Activated naive CD4-positive, alpha-beta T cell treated with anti-CD3 and anti-CD28 coated beads for 36 hours (primary cell): ENCODE data around the gene FLAD1. TPM values are rescaled to one million over a fixed set of nuclear protein-coding genes. Genes with fewer than 3 reads are reported as not detected.

Experiments used
- CTCF ChIA-PET: fragments of 350-600 bp; sonication (Branson Sonifier 250); formaldehyde crosslinking; loops from one replicate; lab custom pipeline; 2021; ENCODE audit warnings: antibody characterized with exemption; lab: Charles Lee
- DNase-seq: peaks from one replicate; pipeline ENCODE4 v3.0.0-alpha.2; 2020
- H3K27ac Mint-ChIP-seq: one replicate; pipeline ENCODE4 v1.8.0; 2021; ENCODE audit warnings: mild to moderate bottlenecking, mixed read lengths
- H3K27me3 Mint-ChIP-seq: one replicate; pipeline ENCODE4 v1.8.0; 2021; ENCODE audit warnings: low read depth, mixed read lengths
- H3K36me3 Mint-ChIP-seq: one replicate; pipeline ENCODE4 v1.8.0; 2021; ENCODE audit warnings: low read depth, mixed read lengths
- H3K4me1 Mint-ChIP-seq: one replicate; pipeline ENCODE4 v1.8.0; 2021; ENCODE audit warnings: low read depth, mixed read lengths
- H3K4me3 Mint-ChIP-seq: one replicate; pipeline ENCODE4 v1.8.0; 2021; ENCODE audit warnings: mild to moderate bottlenecking, moderate library complexity, mixed read lengths
- H3K9me3 Mint-ChIP-seq: one replicate; pipeline ENCODE4 v1.8.0; 2021; ENCODE audit warnings: mixed read lengths
- intact Hi-C: fragments of 100-400 bp; cut with micrococcal nuclease; formaldehyde crosslinking; loops from one replicate; pipeline ENCODE4 v1.15.1; 2023
- total RNA-seq, 2 experiments: library from RNA; stranded (reverse); gene quantifications; one replicate each; pipeline ENCODE4 v1.2.3, GENCODE V29; 2021

The FLAD1 gene
- total RNA-seq, 2 experiments from 2014 or later, result 27.2 to 30.0 TPM

DNA sequence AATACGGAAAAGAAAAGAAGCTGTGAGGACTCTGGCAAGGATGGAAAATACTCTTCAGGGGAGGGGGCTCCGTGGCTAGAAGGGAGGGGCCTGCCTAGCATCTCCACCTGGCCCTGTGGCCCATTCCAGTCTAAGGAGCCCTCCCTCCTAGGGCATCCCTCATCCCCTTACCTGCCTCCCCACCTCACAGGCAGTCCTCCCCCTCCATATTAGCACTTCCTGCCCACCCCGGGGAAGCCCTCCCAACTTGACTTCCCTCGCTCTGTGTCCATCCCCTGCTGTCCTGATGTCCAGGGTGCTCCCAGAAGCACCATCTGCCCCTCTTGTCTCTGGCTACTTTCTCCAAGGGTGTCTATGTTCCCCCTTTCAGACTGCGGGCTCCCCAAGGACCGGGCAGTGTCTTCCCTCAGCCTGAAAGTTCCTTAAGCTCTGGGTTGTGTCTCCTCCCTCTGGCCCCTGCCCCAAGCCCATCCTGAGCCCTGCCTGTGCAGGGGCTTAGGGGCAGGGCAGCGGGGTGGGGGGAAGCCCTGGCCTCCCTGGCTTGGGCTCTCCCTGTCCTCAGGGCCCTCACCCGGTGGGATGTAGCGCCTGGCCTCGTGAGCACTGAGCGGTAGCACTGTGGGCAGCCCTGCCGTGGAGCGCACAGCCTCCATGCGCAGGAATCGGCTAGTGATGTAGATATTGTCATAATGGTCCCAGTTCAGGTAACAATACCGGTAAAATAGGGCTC, 46.5 kb downstream of the FLAD1 start:
- Mint-ChIP-seq H3K9me3 (no peaks in the 10 kb centered on the region), H3K36me3 (no peaks in the 10 kb centered on the region), H3K27ac (no peak overlapping the region), H3K4me3 (no peak overlapping the region), H3K27me3 (no peaks in the 10 kb centered on the region), H3K4me1 (no peaks in the 10 kb centered on the region)
- DNase-seq, result no peak
- CTCF ChIA-PET, result interaction anchor here (1.5 kb wide), 1 partner anchor 21 kb away, joined by 3 read pairs; the partner anchor contains the start of gene ADAM15
- intact Hi-C loops, result no loop called here

DNA sequence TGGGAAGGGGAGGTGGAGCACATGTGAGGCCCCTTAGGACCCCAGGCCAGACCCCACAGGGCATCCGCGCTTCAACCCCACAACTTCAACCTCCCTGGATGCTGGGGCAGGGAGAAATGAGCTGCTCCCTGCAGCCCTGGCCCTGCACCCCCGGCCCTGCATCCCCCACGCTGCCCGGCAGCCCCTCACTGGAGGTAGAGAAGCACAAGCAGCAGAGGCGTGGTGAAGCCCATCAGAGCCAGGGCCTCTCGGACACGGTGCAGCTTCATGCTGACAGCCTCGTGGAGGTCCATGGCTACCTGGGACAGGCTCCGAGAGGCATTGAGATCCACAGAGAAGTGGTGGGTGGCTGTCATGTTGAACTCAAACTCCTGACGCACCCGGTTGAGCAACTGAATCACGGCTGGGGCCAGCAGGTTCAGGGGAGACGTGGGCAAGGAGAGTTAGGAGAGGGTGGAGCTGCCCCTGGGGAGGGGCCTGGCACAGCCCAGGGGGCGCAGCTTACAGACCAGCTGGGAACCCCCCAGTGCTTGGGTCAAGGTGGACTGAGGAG, 47.2 kb downstream of the FLAD1 start:
- no peaks in the 10 kb centered on the region for H3K9me3 Mint-ChIP-seq
- intact Hi-C loops, result no loop called here
- no peaks in the 10 kb centered on the region for H3K36me3 Mint-ChIP-seq
- H3K27ac Mint-ChIP-seq, result no peak overlapping the region
- no peaks in the 10 kb centered on the region for H3K4me1 Mint-ChIP-seq
- no peaks in the 10 kb centered on the region for H3K27me3 Mint-ChIP-seq
- CTCF ChIA-PET, result no interaction called here
- no peak for DNase-seq
- no peak overlapping the region for H3K4me3 Mint-ChIP-seq

DNA sequence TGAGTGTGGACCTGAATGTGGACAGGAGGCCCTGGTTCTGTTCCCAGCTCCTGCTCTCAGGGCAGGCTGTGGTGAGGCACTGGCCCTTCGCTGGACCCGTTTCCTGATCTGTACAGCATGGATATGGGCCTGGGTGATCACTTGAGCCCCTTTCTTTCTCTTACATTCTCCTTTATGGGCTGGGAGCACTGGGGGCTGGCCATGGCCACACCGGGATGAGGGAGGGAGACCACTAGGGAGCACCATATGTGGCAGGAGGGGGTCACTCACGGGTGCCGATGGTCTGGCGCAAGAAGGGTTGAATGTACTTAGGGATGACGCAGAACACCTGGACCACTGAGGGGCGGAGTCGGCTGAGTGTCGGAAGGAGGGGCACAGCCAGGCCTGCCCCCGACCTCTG, 47.8 kb downstream of the FLAD1 start:
- CTCF ChIA-PET, result interaction anchor here (0.6 kb wide), 1 partner anchor 14 kb away, joined by 3 read pairs; no protein-coding TSS in a partner anchor
- no peaks in the 10 kb centered on the region for H3K36me3 Mint-ChIP-seq
- DNase-seq, result no peak
- H3K27me3 Mint-ChIP-seq, result no peaks in the 10 kb centered on the region
- intact Hi-C loops, result no loop called here
- no peaks in the 10 kb centered on the region for H3K9me3 Mint-ChIP-seq
- H3K27ac Mint-ChIP-seq, result no peak overlapping the region
- no peaks in the 10 kb centered on the region for H3K4me1 Mint-ChIP-seq
- no peak overlapping the region for H3K4me3 Mint-ChIP-seq

DNA sequence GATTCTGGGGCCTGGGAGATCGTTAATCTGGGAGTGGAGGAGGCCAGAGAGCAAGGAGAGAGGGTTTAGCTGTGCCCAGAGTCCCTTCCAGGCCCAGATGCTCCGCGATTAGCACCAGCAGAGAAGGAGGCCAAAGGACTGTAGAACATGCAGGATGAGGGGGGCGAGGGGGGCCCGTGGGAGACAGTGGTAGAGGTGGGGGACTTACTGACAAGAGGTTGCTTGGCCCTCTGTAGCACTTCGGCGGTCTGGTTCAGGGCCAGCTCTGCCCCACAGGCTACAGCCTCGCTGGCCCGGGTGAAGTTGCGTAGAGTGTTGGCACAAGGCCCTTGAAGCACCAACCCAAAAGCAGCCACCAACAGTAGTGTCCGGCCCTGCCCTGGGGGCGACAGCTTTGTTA, 49.7 kb downstream of the FLAD1 start:
- Mint-ChIP-seq H3K27me3 (no peaks in the 10 kb centered on the region), H3K9me3 (no peaks in the 10 kb centered on the region), H3K27ac (no peak overlapping the region), H3K4me1 (no peaks in the 10 kb centered on the region), H3K36me3 (no peaks in the 10 kb centered on the region), H3K4me3 (no peak overlapping the region)
- intact Hi-C loops, result no loop called here
- DNase-seq, result no peak
- CTCF ChIA-PET, result interaction anchor here (1.8 kb wide), 1 partner anchor 29 kb away, joined by 5 read pairs; no protein-coding TSS in a partner anchor

DNA sequence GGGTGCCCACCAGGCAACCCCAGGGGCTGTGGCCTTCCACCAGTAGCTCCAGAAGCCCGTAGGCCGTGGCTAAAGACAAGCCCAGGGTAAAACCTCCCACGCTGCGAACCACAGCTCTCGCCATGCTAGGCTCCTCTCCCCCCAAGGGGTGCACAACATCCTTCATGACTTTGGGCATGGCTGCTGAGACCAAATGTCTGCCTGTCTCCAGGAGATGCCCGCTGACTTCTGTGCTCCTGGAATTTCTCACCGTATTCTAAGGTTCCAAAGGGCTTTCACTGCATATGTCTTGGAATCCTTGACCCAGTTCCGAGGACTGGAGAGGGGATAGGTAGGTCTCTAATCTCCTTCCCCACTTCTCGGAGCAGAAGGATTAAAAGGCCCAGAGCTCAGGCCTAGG, 50.4 kb downstream of the FLAD1 start, which contains the start of the genes DCST1 and DCST2:
DCST1 (plus strand) TSS at position 301 of the 400 bp plus-strand sequence. CDS start 213 bp downstream, outside the sequence.
DCST2 (minus strand) TSS at position 258 of the 400 bp plus-strand sequence; CDS start at position 178, 80 bp downstream.
- CTCF ChIA-PET, result interaction anchor here (1.8 kb wide), 1 partner anchor 28 kb away, joined by 5 read pairs; no protein-coding TSS in a partner anchor
- no peaks in the 10 kb centered on the region for H3K9me3 Mint-ChIP-seq

DNA sequence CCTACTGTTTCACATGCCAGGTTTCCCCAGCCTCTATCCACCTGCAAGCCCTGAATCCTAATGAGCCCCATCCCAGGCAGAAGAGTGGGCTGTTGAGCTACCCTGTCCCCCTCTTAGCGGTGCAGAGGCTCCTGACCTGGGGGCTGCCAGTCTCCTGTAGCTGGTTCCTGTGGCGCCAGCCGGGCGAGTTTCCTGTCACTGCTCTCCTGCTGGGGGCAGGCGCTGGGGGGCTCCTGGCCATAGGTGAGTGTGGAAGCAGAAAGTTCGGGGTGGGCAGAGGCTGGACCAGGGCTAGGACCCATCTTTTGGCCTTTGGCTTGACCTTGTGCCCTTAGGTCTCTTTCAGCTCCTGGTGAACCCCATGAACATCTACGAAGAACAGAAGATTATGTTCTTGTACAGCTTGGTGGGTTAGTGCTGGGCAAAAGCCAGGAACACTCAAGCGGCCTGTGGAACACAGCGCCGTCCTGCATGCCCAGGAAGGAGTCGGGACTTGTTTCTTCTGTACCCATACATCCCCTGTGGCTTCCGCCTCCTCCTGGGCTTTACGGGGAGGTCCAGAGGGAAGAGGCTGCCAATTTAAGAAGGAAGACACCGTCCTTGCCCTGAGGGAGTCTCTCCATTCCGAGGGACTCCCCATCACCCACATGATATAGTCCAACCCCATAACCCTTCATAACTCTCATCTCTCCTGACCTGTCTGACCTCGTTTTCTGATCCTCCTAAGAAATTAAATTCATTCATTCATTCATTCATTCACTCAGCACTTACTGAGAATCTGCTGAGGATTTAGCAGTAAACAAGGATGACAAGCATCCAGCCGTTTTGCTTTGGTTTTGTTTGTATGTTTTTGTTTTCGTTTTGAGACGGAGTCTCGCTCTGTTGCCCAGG, 51.4 kb downstream of the FLAD1 start:
- intact Hi-C loops, result no loop called here
- CTCF ChIA-PET, result interaction anchor here (0.9 to 1.1 kb wide), 3 partner anchors 10 to 139 kb away, joined by 3 to 4 read pairs (median 3); partner anchors contain the start of genes ADAM15 and KRTCAP2
- DNase-seq, result no peak
- H3K36me3 Mint-ChIP-seq, result no peaks in the 10 kb centered on the region
- H3K4me1 Mint-ChIP-seq, result no peaks in the 10 kb centered on the region
- no peak overlapping the region for H3K27ac Mint-ChIP-seq
- H3K4me3 Mint-ChIP-seq, result no peak overlapping the region
- no peaks in the 10 kb centered on the region for H3K9me3 Mint-ChIP-seq
- H3K27me3 Mint-ChIP-seq, result no peaks in the 10 kb centered on the region

More for the DNA sequence above, 50.4 kb downstream of the FLAD1 start, which contains the start of the genes DCST1 and DCST2:
- Mint-ChIP-seq H3K4me1 (no peaks in the 10 kb centered on the region), H3K4me3 (no peak within 1 kb of the TSS), H3K36me3 (no peaks in the 10 kb centered on the region), H3K27ac (no peak within 1 kb of the TSS), H3K27me3 (no peaks in the 10 kb centered on the region)
- no peak for DNase-seq
- intact Hi-C loops, result no loop called here

DNA sequence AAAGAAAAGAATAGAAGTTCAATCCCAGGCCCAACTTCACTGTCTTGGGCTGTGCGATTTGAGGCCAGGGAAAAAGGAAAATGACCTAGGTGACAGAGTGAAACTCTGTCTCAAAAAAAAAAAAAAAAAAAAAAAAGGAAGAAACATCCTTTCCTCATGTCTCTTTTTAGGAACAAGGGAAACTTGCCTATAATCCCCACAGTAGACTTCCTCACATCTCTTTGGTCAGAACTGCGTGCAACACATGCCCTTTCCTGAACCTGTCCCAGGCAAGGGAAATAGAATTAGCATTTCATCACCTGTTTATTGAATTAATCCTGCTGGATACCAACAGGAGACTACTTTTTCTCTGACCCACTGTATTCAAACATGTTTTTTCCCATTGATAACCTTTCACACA, 52.8 kb downstream of the FLAD1 start:
- no peak for DNase-seq
- CTCF ChIA-PET, result interaction anchor here (1.1 kb wide), 1 partner anchor 9 kb away, joined by 4 read pairs; no protein-coding TSS in a partner anchor
- no peaks in the 10 kb centered on the region for H3K4me1 Mint-ChIP-seq
- no peaks in the 10 kb centered on the region for H3K9me3 Mint-ChIP-seq
- no peaks in the 10 kb centered on the region for H3K27me3 Mint-ChIP-seq
- H3K36me3 Mint-ChIP-seq, result no peaks in the 10 kb centered on the region
- H3K4me3 Mint-ChIP-seq, result no peak overlapping the region
- H3K27ac Mint-ChIP-seq, result no peak overlapping the region
- intact Hi-C loops, result no loop called here

DNA sequence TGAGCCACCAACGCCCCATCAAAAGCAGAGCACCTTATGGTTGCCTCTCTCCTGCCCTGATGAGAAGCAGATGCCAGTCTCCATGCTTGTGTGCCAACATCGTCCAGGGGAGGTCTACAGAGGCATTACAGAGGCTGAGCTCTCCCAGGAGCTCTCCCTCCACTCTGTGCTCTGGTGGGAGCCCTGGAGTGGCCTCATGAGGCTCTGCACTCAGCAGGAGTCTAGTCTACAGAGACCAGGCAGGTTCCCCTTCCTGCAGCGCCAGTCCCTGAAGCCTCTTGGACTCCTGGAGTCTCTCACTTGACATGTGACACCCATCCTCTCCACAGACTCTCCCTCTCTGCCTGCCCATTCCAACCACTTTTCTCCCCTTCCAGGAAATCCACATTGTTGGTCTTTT, 53.9 kb downstream of the FLAD1 start:
- no peak for DNase-seq
- no peaks in the 10 kb centered on the region for H3K27me3 Mint-ChIP-seq
- H3K4me3 Mint-ChIP-seq, result no peak overlapping the region
- intact Hi-C loops, result no loop called here
- CTCF ChIA-PET, result no interaction called here
- H3K36me3 Mint-ChIP-seq, result no peaks in the 10 kb centered on the region
- no peaks in the 10 kb centered on the region for H3K4me1 Mint-ChIP-seq
- no peaks in the 10 kb centered on the region for H3K9me3 Mint-ChIP-seq
- H3K27ac Mint-ChIP-seq, result no peak overlapping the region

DNA sequence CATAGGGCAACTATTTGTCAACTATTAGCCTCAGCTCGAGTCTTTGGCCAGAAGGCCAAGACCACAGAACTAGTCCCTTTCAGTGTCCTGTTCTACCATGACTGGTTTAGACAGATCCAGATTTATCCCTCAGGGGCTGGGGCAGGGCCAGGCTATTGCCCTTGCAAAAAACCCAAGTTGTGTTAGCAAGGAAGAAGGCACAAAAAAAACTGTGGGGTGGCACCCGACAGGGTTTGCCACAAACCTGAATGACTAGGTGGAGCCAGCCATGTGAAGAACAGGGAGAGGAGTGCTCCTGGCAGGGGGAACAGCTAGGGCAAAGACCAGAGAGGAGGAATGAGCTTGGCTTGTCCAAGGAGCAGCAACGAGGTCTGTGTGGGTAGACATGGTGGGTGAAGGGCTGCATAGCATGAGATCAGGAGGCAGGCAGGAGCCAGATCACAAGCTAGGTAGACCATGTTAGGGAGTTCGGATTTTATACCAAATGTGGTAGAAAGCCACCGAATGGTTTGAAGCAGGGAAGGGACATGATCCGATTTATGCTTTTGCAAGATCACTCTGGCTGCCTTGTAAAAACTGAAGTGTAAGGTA, 54.8 kb downstream of the FLAD1 start:
- CTCF ChIA-PET, result interaction anchor here (1.4 to 1.5 kb wide), 2 partner anchors 16 to 53 kb away, joined by 3 to 5 read pairs; no protein-coding TSS in a partner anchor
- no peaks in the 10 kb centered on the region for H3K4me1 Mint-ChIP-seq
- H3K27me3 Mint-ChIP-seq, result no peaks in the 10 kb centered on the region
- H3K27ac Mint-ChIP-seq, result no peak overlapping the region
- DNase-seq, result no peak
- H3K36me3 Mint-ChIP-seq, result no peaks in the 10 kb centered on the region
- intact Hi-C loops, result no loop called here
- H3K9me3 Mint-ChIP-seq, result no peaks in the 10 kb centered on the region
- no peak overlapping the region for H3K4me3 Mint-ChIP-seq

DNA sequence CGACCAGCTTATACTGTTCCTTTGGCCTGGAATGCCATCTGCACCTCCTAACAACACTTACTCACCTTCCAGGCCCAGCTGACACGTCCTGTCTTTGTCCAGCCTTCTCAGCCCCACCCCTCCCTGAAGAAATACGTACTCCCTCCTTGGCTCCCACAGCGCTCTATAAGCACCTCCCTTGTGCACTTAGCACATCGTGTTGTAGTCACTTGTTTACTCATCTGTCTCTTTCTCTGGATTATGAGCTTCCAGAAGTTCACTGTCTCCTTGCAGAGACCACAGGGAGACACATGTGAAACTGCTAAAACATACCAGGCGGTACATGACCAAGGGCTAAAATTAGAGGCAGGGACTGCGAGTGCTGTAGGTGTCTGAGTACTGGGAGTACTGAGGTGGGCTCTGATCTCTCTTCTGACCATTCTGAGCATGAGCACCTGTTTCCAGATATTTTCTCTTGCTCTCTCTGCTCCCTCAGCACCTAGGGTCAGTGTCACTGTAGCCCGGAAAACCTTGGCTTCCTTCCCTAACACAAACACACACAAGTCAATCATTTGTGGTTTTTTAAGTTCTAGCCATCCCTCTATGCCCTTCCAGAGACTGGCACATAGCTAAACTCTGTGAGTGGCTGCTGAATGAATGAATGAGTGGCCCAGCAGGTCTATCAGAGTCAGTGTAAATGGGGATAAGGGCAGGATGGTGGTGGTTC, 55.6 kb downstream of the FLAD1 start:
- CTCF ChIA-PET, result interaction anchor here (0.9 to 1.5 kb wide), 4 partner anchors 16 to 130 kb away, joined by 3 to 5 read pairs (median 3); no protein-coding TSS in a partner anchor
- Mint-ChIP-seq H3K4me1 (no peaks in the 10 kb centered on the region), H3K27me3 (no peaks in the 10 kb centered on the region), H3K27ac (no peak overlapping the region), H3K36me3 (no peaks in the 10 kb centered on the region), H3K4me3 (no peak overlapping the region), H3K9me3 (no peaks in the 10 kb centered on the region)
- intact Hi-C loops, result no loop called here
- DNase-seq, result no peak

DNA sequence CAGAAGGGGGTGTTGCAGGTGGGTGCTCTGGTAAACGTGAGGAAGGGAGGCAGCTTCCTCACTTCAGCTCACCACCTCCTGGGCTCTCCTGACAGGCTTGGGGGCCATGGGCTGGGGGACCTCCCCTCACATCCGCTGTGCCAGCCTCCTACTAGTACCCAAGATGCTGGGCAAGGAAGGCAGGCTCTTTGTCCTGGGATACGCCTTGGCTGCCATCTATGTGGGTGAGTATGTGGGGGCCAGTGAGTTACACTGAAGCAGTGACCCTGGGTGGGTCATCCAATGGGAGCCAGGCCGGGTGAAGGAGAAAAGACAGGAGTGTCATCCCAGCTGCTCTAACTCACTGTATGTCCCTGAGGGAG, 56.1 kb downstream of the FLAD1 start:
- no peaks in the 10 kb centered on the region for H3K9me3 Mint-ChIP-seq
- CTCF ChIA-PET, result interaction anchor here (0.9 to 3.0 kb wide), 4 partner anchors 12 to 130 kb away, joined by 3 to 14 read pairs (median 3); partner anchors contain the start of gene ADAM15
- H3K4me1 Mint-ChIP-seq, result no peaks in the 10 kb centered on the region
- H3K27ac Mint-ChIP-seq, result no peak overlapping the region
- no peaks in the 10 kb centered on the region for H3K27me3 Mint-ChIP-seq
- H3K4me3 Mint-ChIP-seq, result no peak overlapping the region
- intact Hi-C loops, result no loop called here
- no peak for DNase-seq
- H3K36me3 Mint-ChIP-seq, result no peaks in the 10 kb centered on the region
